ENCODE results near the gene DACH1.

DACH1 gene

DNA sequence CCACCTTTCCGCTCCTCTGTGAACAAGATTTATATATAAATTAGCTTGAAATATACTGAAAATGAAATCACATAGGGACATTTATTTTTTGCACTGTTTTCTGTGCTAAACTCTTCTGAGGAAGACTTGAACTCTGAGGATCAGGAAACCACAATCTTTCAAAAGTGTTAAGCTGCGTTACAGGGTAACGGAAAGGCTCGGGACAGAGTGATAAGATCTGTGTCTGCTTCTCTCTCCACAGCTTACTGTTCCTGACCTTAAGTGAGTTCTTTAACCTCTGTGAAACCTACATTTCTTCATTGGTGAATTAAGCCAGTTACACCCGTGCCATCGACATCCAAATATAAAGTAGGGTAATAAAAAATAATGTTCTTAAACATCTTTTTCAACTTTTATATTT lies 38.9 kb downstream of the DACH1 start:
- Histone ChIP-seq H3K9me3 (ENCODE audit: control insufficient read depth, insufficient read depth, low read depth, low read length) (no peaks in the 10 kb centered on the region), H3K27ac (ENCODE audit: extremely low read depth, low read depth, low read length) (no peak overlapping the region), H3K36me3 (ENCODE audit: control insufficient read depth in 2 of 2, insufficient read depth in 1 of 2, low read length in 2 of 2) (no peaks in the 10 kb centered on the region), H3K4me3 (ENCODE audit: low read depth, low read length) (no peak overlapping the region), H3K4me1 (ENCODE audit: control insufficient read depth, insufficient read depth, low read length) (no peaks in the 10 kb centered on the region)
- ChIA-PET POLR2A (no interaction called here), CTCF (no interaction called here)
- no peak for TF ChIP-seq YY1 (tag by site-specific recombination; IDR thresholded peaks at IDR 0.05)
- peak; percentile 56; the same call in 1 of the 2 replicates for TF ChIP-seq TCF7L2 (IDR thresholded peaks at IDR 0.05; ENCODE audit: borderline replicate concordance, low read depth, low read length)
- peak; percentile 22; the same call in 1 of the 2 replicates for TF ChIP-seq PRDM6 (tag by site-specific recombination; IDR thresholded peaks at IDR 0.05)
- peak; percentile 92 for TF ChIP-seq TRIM28 (IDR thresholded peaks at IDR 0.05; ENCODE audit: borderline replicate concordance, low read length)
- 0 out of 2 replicates have a peak, but pooled peaks have one; percentile 6 for TF ChIP-seq ZNF660 (tag by site-specific recombination; IDR thresholded peaks at IDR 0.05)
- TF ChIP-seq ZNF433 (tag by site-specific recombination; IDR thresholded peaks at IDR 0.05; ENCODE audit: low read depth), result no peak
- TF ChIP-seq HIC1 (tag by site-specific recombination; IDR thresholded peaks at IDR 0.05), result no peak

DNA sequence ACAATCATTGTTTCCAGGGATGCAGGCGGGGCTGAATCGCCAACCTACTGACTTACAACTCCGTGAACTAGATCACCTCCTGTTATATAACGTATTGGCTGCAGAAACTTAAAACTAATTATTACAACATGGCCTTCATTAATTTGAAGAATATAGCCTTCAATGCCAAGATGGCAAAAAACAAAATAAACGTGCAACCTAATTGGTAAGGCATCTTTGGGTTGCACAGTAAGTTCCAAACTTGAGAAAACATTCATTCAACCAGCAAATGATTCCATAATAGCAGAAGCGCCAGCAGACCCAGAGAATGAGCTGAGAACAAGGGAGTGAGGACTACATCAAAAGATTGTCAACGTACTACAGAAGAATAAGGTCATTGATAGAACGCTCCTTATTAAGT lies 39.8 kb downstream of the DACH1 start:
- TF ChIP-seq ZNF362 (tag by site-specific recombination; IDR thresholded peaks at IDR 0.05) (no peak), OSR2 (tag by site-specific recombination; IDR thresholded peaks at IDR 0.05) (no peak), KLF1 (tag by site-specific recombination; IDR thresholded peaks at IDR 0.05) (no peak), RBAK (tag by site-specific recombination; IDR thresholded peaks at IDR 0.05) (no peak), ZBTB49 (tag by site-specific recombination; IDR thresholded peaks at IDR 0.05; ENCODE audit: low read depth) (no peak), ZNF473 (tag by site-specific recombination; IDR thresholded peaks at IDR 0.05) (no peak), KLF9 (tag by site-specific recombination; IDR thresholded peaks at IDR 0.05; ENCODE audit: low read depth) (no peak), ZNF654 (tag by site-specific recombination; IDR thresholded peaks at IDR 0.05; ENCODE audit: low read depth) (no peak), ZNF10 (tag by site-specific recombination; IDR thresholded peaks at IDR 0.05) (no peak), ZNF791 (tag by site-specific recombination; IDR thresholded peaks at IDR 0.05) (no peak)
- Histone ChIP-seq H3K9me3 (ENCODE audit: control insufficient read depth, insufficient read depth, low read depth, low read length) (no peaks in the 10 kb centered on the region), H3K4me1 (ENCODE audit: control insufficient read depth, insufficient read depth, low read length) (no peaks in the 10 kb centered on the region), H3K36me3 (ENCODE audit: control insufficient read depth in 2 of 2, insufficient read depth in 1 of 2, low read length in 2 of 2) (no peaks in the 10 kb centered on the region), H3K27ac (ENCODE audit: extremely low read depth, low read depth, low read length) (no peak overlapping the region), H3K4me3 (ENCODE audit: low read depth, low read length) (no peak overlapping the region)
- POLR2A ChIA-PET, result no interaction called here
- CTCF ChIA-PET, result no interaction called here
